ENCODE data around the gene B3GAT1. TPM values are rescaled to one million over a fixed set of nuclear protein-coding genes. Genes with fewer than 3 reads are reported as not detected.
A peak's percentile ranks its signal among the peaks of the same experiment; 100 is the strongest.

Gene B3GAT1
- total and polyA plus RNA-seq, 4 experiments from 2014 or later = 0.44 to 0.47 TPM; not detected in 2

DNA sequence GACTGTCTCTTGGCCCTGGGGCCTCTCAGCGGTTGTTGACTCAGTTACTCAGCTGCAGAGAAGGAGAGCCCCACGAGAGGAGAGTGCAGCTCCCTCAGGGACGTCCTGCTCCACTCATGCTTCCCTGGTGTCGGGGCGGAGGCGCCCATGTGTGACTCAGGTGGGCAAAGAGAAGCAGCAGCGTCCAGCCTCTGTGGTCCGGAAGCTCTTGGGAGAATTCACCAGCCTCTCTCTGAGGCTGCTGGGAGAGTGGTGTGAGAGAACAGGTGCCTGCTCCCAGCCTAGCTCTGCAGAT is 54.5 kb downstream of the B3GAT1 start:
- H3K27ac Mint-ChIP-seq = no peak overlapping the region

GRCh38 chr11:134356656-134357544 is 55.1 kb downstream of the B3GAT1 start:
- POLR2A ChIA-PET (ENCODE audit: partially characterized antibody) = no interaction called here
- no peak for DNase-seq
- H3K9me3 ChIP-seq (ENCODE audit: control insufficient read depth in 1 of 2, low read length in 2 of 2) = no peaks in the 10 kb centered on the region
- Mint-ChIP-seq H3K27me3 (no peaks in the 10 kb centered on the region), H3K9me3 (peaks cover 0 to 4% (median 0%) of the 10 kb centered on the region in 8 donors), H3K4me1 (peaks cover 8 to 21% (median 10%) of the 10 kb centered on the region in 4 donors), H3K27ac (peak overlapping the region in 1 of 7 donors; percentile 42), H3K36me3 (no peaks in the 10 kb centered on the region), H3K4me3 (no peak overlapping the region)
- intact Hi-C loops (cut with micrococcal nuclease) = no loop called here
- CTCF ChIA-PET (ENCODE audit: partially characterized antibody) = interaction anchor here (0.9 kb wide), 1 partner anchor 95 kb away, joined by 3 read pairs; no protein-coding TSS in a partner anchor
- no peak overlapping the region for H3K4me3 ChIP-seq (ENCODE audit: low read length in 2 of 2)
- no peaks in the 10 kb centered on the region for H3K36me3 ChIP-seq (ENCODE audit: insufficient read depth, low read length)
- no peak overlapping the region for H3K27ac ChIP-seq (ENCODE audit: low read depth, low read length)
- peaks cover 7% of the 10 kb centered on the region for H3K4me1 ChIP-seq (ENCODE audit: insufficient read depth, low read length)
- H3K27me3 ChIP-seq (ENCODE audit: insufficient read depth, low read length) = no peaks in the 10 kb centered on the region

More for the DNA sequence above, 54.5 kb downstream of the B3GAT1 start:
- no peaks in the 10 kb centered on the region for H3K36me3 Mint-ChIP-seq
- H3K27me3 Mint-ChIP-seq = no peaks in the 10 kb centered on the region
- POLR2A ChIA-PET (ENCODE audit: partially characterized antibody) = no interaction called here
- no peaks in the 10 kb centered on the region for H3K27me3 ChIP-seq (ENCODE audit: insufficient read depth, low read length)
- H3K36me3 ChIP-seq (ENCODE audit: insufficient read depth, low read length) = no peaks in the 10 kb centered on the region
- peaks cover 10 to 24% (median 13%) of the 10 kb centered on the region in 4 donors for H3K4me1 Mint-ChIP-seq
- no peak overlapping the region for H3K4me3 ChIP-seq (ENCODE audit: low read length in 2 of 2)
- CTCF ChIA-PET (ENCODE audit: partially characterized antibody) = no interaction called here
- no peak for DNase-seq
- peaks cover 0 to 4% (median 0%) of the 10 kb centered on the region in 8 donors for H3K9me3 Mint-ChIP-seq
- no peak overlapping the region for H3K27ac ChIP-seq (ENCODE audit: low read depth, low read length)
- no peaks in the 10 kb centered on the region for H3K9me3 ChIP-seq (ENCODE audit: control insufficient read depth in 1 of 2, low read length in 2 of 2)
- intact Hi-C loops (cut with micrococcal nuclease) = no loop called here
- H3K4me1 ChIP-seq (ENCODE audit: insufficient read depth, low read length) = peaks cover 7% of the 10 kb centered on the region
- H3K4me3 Mint-ChIP-seq = no peak overlapping the region

- no peaks in the 10 kb centered on the region for H3K36me3 Mint-ChIP-seq
- no peak overlapping the region for H3K4me3 Mint-ChIP-seq
- H3K4me1 ChIP-seq (ENCODE audit: insufficient read depth, low read length) = peaks cover 7% of the 10 kb centered on the region
- intact Hi-C loops (cut with micrococcal nuclease) = no loop called here
- CTCF ChIA-PET (ENCODE audit: partially characterized antibody) = no interaction called here
- H3K36me3 ChIP-seq (ENCODE audit: insufficient read depth, low read length) = no peaks in the 10 kb centered on the region
- no peaks in the 10 kb centered on the region for H3K27me3 ChIP-seq (ENCODE audit: insufficient read depth, low read length)
- no peaks in the 10 kb centered on the region for H3K27me3 Mint-ChIP-seq
- no peak overlapping the region for H3K27ac Mint-ChIP-seq
- POLR2A ChIA-PET (ENCODE audit: partially characterized antibody) = no interaction called here
- H3K4me1 Mint-ChIP-seq = peaks cover 5 to 14% (median 9%) of the 10 kb centered on the region in 4 donors
- DNase-seq = no peak
- H3K9me3 Mint-ChIP-seq = peaks cover 0 to 4% (median 0%) of the 10 kb centered on the region in 8 donors
- H3K27ac ChIP-seq (ENCODE audit: low read depth, low read length) = no peak overlapping the region
- no peak overlapping the region for H3K4me3 ChIP-seq (ENCODE audit: low read length in 2 of 2)
- H3K9me3 ChIP-seq (ENCODE audit: control insufficient read depth in 1 of 2, low read length in 2 of 2) = no peaks in the 10 kb centered on the region
Observed at GRCh38 chr11:134355656-134356055, 56.4 kb downstream of the B3GAT1 start.

- Mint-ChIP-seq H3K9me3 (peaks cover 0 to 4% (median 0%) of the 10 kb centered on the region in 8 donors), H3K27ac (no peak overlapping the region), H3K27me3 (no peaks in the 10 kb centered on the region), H3K4me3 (no peak overlapping the region), H3K4me1 (peaks cover 6 to 15% (median 12%) of the 10 kb centered on the region in 4 donors), H3K36me3 (no peaks in the 10 kb centered on the region)
- no peaks in the 10 kb centered on the region for H3K9me3 ChIP-seq (ENCODE audit: control insufficient read depth in 1 of 2, low read length in 2 of 2)
- no peaks in the 10 kb centered on the region for H3K36me3 ChIP-seq (ENCODE audit: insufficient read depth, low read length)
- H3K27ac ChIP-seq (ENCODE audit: low read depth, low read length) = no peak overlapping the region
- peaks cover 8% of the 10 kb centered on the region for H3K4me1 ChIP-seq (ENCODE audit: insufficient read depth, low read length)
- H3K27me3 ChIP-seq (ENCODE audit: insufficient read depth, low read length) = no peaks in the 10 kb centered on the region
- intact Hi-C loops (cut with micrococcal nuclease) = no loop called here
- no peak for DNase-seq
- CTCF ChIA-PET (ENCODE audit: partially characterized antibody) = no interaction called here
- POLR2A ChIA-PET (ENCODE audit: partially characterized antibody) = no interaction called here
- H3K4me3 ChIP-seq (ENCODE audit: low read length in 2 of 2) = no peak overlapping the region
Observed at GRCh38 chr11:134355136-134355535, 56.9 kb downstream of the B3GAT1 start.

DNA sequence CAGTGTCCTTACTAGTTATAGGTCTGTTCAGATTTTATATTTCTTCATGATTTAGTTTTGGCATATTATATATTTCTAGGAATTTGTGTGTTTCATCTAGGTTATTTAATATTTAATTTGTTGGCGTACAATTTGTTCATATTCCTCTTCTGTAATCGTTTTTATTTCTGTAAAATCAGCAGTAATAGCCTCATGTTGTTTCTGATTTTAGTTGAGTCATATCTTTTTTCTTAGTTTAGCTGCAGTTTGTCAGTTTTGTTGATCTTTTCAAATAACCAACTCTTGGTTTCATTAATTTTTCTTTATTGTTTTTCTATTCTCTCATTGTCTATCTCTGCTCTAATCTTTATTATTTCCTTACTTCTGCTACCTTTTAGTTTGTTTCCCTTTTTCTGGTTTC is 59.9 kb downstream of the B3GAT1 start:
- H3K4me3 ChIP-seq (ENCODE audit: low read length in 2 of 2) = no peak overlapping the region
- Mint-ChIP-seq H3K36me3 (no peaks in the 10 kb centered on the region), H3K27ac (no peak overlapping the region), H3K27me3 (no peaks in the 10 kb centered on the region), H3K4me3 (no peak overlapping the region), H3K9me3 (peaks cover 0 to 4% (median 0%) of the 10 kb centered on the region in 8 donors), H3K4me1 (peaks cover 13 to 25% (median 21%) of the 10 kb centered on the region in 4 donors)
- no peaks in the 10 kb centered on the region for H3K36me3 ChIP-seq (ENCODE audit: insufficient read depth, low read length)
- POLR2A ChIA-PET (ENCODE audit: partially characterized antibody) = interaction anchor here (0.6 kb wide), 1 partner anchor 62 kb away, joined by 3 read pairs; no protein-coding TSS in a partner anchor
- no peak for DNase-seq
- no peak overlapping the region for H3K27ac ChIP-seq (ENCODE audit: low read depth, low read length)
- CTCF ChIA-PET (ENCODE audit: partially characterized antibody) = no interaction called here
- H3K9me3 ChIP-seq (ENCODE audit: control insufficient read depth in 1 of 2, low read length in 2 of 2) = no peaks in the 10 kb centered on the region
- H3K27me3 ChIP-seq (ENCODE audit: insufficient read depth, low read length) = no peaks in the 10 kb centered on the region
- intact Hi-C loops (cut with micrococcal nuclease) = no loop called here
- H3K4me1 ChIP-seq (ENCODE audit: insufficient read depth, low read length) = peaks cover 20% of the 10 kb centered on the region

GRCh38 chr11:134350381-134350780 is 61.7 kb downstream of the B3GAT1 start:
- intact Hi-C loops (cut with micrococcal nuclease) = no loop called here
- H3K27ac Mint-ChIP-seq = peak overlapping the region in 4 of 7 donors; percentile 67 to 85 (median 76)
- H3K27ac ChIP-seq (ENCODE audit: low read depth, low read length) = no peak overlapping the region

DNA sequence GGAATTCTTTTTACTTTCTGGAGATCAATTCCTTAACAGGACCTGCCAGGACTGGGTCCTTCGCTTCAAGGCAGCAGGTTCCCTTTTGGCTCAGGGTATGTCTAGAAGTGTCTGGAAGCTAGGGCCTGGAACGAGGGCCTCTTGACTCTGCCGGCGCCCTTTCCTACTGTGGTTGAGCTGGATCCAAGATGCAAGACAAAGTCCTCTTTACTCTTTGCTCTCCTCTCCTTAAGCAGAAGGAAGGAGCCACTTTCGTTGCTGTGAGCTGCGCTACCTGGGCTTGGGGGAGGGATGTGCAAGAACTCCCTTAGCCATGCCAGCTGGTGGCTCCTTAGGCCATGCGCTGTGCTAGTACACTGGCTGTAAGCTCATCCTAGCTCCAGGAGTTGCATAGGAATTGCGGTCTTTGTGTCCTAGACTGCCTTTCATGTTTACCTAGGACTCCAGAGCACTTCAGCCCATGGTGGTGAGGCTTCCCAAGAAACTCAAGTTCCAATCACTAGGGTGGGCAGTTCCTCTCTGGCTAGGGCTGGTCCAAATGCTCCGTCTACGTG is 62.2 kb downstream of the B3GAT1 start:
- Mint-ChIP-seq H3K27me3 (no peaks in the 10 kb centered on the region), H3K4me3 (peak overlapping the region in 6 of 8 donors; percentile 10 to 52 (median 22)), H3K9me3 (peaks cover 0 to 4% (median 0%) of the 10 kb centered on the region in 8 donors), H3K36me3 (no peaks in the 10 kb centered on the region), H3K4me1 (peaks cover 13 to 25% (median 21%) of the 10 kb centered on the region in 4 donors), H3K27ac (peak overlapping the region; percentile 6 to 85 (median 74))
- Histone ChIP-seq H3K27ac (ENCODE audit: low read depth, low read length) (no peak overlapping the region), H3K4me1 (ENCODE audit: insufficient read depth, low read length) (peaks cover 20% of the 10 kb centered on the region), H3K27me3 (ENCODE audit: insufficient read depth, low read length) (no peaks in the 10 kb centered on the region), H3K4me3 (ENCODE audit: low read length in 2 of 2) (no peak overlapping the region), H3K9me3 (ENCODE audit: control insufficient read depth in 1 of 2, low read length in 2 of 2) (no peaks in the 10 kb centered on the region), H3K36me3 (ENCODE audit: insufficient read depth, low read length) (no peaks in the 10 kb centered on the region)
- intact Hi-C loops (cut with micrococcal nuclease) = no loop called here
- ChIA-PET CTCF (ENCODE audit: partially characterized antibody) (no interaction called here), POLR2A (ENCODE audit: partially characterized antibody) (interaction anchor here (1.2 kb wide), 1 partner anchor 126 kb away, joined by 3 read pairs; the partner anchor contains the start of genes NCAPD3 and VPS26B)
- no peak for DNase-seq

More at GRCh38 chr11:134350381-134350780, 61.7 kb downstream of the B3GAT1 start:
- Mint-ChIP-seq H3K27me3 (no peaks in the 10 kb centered on the region), H3K9me3 (peaks cover 0 to 4% (median 0%) of the 10 kb centered on the region in 8 donors), H3K4me3 (peak overlapping the region in 1 of 8 donors; percentile 17), H3K36me3 (no peaks in the 10 kb centered on the region), H3K4me1 (peaks cover 13 to 25% (median 21%) of the 10 kb centered on the region in 4 donors)
- H3K4me1 ChIP-seq (ENCODE audit: insufficient read depth, low read length) = peaks cover 20% of the 10 kb centered on the region
- DNase-seq = no peak
- no peaks in the 10 kb centered on the region for H3K36me3 ChIP-seq (ENCODE audit: insufficient read depth, low read length)
- H3K9me3 ChIP-seq (ENCODE audit: control insufficient read depth in 1 of 2, low read length in 2 of 2) = no peaks in the 10 kb centered on the region
- no peak overlapping the region for H3K4me3 ChIP-seq (ENCODE audit: low read length in 2 of 2)
- ChIA-PET CTCF (ENCODE audit: partially characterized antibody) (no interaction called here), POLR2A (ENCODE audit: partially characterized antibody) (no interaction called here)
- no peaks in the 10 kb centered on the region for H3K27me3 ChIP-seq (ENCODE audit: insufficient read depth, low read length)
